GM18507 (cell line): ENCODE results near the gene LZTS2.

Source experiments
- DNase-seq: peaks from one replicate; pipeline ENCODE4 v3.0.0; 2011; ENCODE audit warnings: low read depth; ENCODE audit not compliant: insufficient read length; ENCODE audit errors: extremely low spot score
- FAIRE-seq: peaks from 2 replicates; lab custom pipeline; 2011; peaks lifted over from hg19 to GRCh38; lab: Jason Lieb, UNC

The LZTS2 gene

DNA sequence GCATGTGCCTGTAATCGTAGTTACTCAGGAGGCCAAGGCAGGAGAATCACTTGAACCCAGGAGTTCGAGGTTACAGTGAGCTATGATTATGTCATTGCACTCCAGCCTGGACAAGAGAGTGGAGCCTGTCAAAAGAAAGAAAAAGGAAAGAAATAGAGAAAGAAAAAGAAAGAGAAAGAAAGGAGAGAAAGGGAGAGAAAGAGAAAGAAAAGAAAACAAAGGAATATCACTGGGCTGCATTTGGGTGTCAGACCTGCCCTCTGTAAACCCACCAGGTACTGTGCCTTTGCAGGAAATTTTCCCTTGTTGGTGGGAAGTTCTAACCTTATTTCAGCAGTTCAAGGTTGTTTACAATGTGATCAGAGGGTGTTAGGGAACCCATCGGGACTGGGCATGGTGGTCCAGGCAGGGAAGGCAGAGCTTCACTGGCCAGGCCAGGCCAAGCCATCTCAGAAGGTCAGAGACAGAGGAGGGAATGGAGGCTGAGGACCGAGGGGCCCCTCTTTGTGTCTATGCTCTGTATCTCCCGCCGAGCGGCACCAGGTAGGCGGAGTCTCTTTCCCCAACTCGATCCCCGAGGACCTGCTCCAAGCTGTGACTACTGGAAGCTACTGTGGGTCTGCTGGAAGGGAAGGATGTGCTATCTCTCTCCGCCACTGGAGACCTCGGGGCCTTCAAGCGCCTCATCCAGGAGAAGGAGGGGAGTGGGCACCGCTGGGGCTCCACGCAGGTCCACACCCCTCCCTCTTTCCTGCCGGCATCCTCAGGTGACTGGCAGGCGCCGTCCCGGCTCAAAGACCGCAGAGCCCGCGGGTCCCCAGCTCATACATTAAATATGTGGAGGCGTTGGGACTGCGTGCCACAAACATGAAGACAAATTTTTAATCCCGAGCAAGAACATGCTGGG is 47.0 kb downstream of the LZTS2 start:
- DNase-seq = no peak
- no peak for FAIRE-seq

DNA sequence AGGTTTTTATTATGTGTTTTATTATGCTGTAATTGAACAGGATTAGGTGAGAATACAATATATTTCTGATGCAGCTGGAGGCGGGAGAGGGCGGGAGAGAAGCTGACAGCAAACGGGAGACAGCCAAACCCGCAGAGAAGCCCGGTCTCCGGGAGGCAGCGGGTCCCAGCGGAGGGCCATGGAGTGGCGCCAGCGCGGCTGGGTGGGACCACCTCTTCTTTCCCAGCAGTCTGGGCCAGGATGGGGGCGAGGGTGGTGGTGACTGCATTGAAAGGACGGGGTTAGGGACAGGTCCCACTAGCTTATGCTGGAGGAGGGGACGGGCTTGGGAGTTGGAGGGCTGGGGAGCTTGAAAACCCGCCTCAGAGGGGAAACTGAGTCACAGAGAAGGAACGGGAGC is 47.7 kb downstream of the LZTS2 start:
- DNase-seq (no peak), FAIRE-seq (no peak)

DNA sequence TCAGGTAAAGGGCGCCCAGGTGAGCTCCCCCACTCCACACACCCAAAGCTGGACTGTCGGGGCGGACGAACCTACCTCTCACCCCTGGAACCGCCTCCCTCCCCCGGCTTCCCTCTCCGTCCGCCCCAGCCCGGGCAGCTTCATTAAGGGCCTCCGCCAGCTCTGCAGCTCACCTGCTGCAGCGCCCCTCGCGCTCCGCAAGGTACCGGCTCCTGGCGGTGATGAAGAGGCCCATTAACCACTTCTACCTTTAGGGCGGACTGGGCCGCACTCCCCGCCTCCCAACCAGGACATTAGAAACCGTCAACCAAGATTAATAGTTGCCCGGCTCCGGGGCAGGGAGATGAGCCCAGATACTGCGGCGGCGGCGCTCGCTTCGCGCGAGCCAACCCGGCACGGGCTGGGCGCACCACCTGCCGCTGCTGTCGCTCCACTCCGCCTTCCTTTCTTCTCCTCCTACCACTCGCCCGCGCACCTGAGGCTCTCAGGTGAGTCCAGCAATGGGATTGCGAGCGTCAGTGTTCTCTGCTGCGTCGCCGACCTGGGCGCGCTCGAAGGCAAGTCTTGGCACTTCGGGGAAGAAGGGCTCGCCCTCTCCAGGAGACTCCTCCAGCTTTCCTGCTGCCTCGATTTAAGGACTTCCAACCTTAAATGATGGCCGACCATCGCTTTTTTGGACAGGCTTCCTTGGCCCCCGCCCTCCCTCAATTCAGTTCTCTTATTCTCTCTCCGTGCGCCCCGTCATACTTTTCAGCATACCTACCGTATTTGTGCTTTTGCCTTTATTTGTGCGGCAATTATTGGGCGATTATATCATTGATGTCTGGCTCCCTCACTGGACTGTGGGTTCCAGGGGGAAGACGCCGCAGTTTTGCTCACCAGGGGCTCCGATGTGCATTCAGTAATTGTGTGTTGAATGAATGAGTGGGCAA is 48.6 kb downstream of the LZTS2 start:
- FAIRE-seq (no peak), DNase-seq (no peak)

DNA sequence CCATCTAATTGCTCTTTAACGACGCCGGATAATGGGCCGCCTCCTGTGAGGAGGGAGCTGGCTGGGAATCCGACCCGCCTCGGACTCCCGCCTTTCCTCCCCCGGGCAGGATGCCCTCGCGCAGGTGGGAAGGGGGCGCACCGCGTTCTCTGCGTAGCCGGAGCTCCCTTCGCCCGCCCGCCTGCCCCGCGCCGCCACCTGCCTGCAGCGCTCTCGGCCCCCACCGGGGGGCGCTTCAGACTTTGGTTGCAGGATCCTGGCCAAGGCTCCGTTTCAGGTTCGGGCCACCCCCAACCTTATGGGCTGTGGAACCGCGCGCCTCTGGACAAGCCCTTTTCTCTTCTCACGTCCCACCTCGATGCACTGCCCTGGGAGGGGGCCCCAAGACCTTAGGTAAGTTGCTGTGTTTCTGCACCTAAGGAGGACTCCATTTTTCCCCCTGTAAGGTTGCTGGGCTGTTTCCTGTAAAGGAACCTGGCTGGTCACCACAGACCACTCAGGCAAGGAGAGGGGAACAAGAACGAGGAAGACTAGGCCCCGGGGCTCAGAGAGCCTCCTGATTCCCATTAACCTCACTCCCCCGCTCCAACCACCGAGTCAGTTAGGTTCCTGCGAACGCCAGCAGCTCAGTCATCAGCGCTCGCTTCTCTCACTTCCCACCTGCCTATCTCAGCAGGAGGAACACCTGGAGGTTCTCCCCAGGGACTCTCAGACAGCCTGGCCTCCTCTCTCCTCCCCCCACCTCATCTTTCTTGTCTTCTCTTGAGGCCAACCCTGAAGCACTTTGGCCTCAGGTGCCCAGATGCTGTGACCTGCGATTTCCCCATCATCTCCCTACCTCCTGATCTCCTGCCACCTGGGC is 50.8 kb downstream of the LZTS2 start:
- FAIRE-seq = peak; percentile 72
- peak; percentile 69 for DNase-seq

DNA sequence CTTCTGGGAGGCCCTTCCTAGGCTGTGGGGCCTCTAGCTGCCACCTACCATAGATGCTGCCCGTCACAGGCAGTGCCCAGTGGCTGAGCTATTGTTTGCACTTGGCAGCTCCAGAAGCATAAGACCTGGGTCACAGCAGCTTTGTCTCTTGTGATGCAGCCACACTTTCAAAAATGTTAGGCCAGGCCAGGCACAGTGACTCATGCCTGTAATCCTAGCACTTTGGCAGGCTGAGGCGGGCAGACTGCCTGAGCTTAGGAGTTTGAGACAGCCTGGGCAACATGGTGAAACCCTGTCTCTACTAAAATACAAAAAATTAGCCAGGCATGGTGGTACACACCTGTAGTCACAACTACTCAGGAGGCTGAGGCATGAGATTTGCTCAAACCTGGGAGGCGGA is 52.7 kb downstream of the LZTS2 start:
- FAIRE-seq (no peak), DNase-seq (no peak)

DNA sequence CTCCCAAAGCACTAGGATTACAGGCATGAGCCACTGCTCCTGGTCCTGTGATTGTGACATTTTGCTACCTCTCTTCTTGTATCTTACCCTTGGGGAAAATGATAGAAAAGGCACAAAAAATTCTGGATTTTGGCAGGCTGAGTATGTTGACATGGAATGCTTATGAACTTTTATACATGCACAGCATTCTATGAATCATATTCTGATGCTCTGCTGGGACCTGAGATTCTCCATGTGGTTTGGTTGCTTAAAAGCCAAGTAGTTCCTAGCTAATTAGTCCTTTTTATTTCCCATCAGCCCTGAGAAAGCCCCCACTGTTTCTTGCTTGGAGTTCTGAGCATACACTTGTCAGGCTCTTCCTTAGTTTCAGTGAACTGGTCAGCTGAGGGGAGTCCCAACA is 53.9 kb downstream of the LZTS2 start:
- FAIRE-seq (no peak), DNase-seq (no peak)

DNA sequence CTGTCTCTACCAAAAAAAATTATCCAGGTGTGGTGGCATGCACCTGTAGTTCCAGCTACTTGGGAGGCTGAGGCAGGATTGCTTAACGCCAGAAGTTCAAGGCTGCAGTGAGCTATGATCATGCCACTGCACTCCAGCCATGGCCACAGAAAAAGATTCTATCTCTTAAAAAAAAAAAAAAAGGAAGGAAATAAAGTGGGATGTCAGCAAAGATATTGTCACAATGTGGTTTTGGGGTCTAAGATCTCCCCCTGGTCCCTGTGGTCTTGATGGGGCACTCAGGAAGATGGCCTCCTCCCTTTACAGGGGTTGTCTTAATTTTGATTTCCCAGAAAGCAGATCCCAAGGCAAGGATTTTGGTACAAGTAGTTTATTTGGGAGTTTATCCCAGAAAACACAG is 54.7 kb downstream of the LZTS2 start:
- DNase-seq (no peak), FAIRE-seq (no peak)

DNA sequence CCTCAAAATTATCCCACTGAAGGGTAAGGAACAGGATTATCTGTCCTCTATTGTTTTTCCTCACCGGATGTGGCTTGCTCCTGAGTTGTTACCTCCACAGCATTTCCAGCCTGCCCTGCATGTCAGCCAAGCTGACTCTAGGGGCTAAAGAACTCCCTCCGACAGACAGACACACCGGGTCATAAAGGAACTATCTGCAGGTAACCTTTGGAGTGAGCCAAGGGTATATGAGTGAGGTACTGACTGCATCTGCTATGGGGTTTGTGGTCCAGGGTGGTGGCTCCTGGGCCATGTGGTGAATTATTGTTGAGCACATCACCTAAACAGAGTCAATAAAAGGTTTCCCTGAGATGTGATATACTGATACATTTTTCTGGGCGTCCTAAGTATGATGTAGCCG is 55.3 kb downstream of the LZTS2 start:
- FAIRE-seq (no peak), DNase-seq (no peak)

DNA sequence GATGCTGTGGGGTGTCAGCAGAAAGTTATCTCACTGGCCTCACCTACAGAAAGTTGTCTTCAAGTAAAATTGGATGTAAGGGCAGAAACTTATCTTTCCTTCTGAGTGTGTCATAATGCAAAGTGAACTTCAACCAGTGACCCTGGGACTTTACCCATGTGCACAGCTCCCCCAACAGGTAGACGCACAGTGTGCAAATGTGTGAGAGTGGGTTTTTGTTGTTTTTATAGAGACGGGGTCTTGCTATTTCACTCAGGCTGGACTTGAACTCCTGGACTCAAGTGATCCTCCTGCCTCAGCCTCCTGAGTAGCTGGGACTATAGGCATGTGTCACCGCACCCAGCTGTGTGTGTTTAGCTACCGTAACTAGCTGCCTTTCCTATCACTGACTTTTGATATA is 55.8 kb downstream of the LZTS2 start:
- FAIRE-seq (no peak), DNase-seq (no peak)

DNA sequence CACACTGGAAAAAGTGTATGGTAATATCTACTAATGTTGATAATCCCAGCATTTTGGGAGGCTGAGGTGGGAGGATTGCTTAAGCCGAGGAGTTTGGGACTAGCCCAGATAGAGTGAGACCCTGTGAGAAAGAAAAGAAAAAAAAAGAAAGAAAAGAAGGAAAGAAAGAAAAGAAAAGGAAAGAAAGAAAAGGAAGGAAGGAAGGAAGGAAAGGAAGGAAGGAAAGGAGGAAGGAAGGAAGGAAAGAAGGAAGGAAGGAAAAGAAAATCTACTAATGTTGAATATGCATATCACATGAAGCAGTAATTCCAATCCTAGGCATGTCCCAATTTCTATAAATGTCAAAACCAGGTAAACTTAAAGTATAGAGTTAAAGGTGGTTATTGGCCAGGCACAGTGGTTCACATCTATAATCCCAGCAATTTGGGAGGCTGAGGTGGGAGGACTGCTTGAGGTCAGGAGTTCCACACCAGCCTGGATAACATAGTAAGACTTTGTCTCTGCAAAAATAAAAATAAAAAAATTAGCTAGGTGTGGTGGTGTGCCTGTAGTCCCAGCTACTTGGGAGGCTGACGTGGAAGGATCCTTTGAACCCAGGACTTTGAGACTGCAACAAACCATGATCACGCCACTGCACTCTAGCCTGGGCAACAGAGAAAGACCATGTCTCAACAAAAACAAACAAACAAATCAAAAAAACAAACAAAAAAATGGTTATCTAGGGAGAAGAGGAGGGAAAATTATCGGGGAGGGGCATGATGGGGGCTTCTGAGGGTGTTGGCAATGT is 57.0 kb downstream of the LZTS2 start:
- DNase-seq (no peak), FAIRE-seq (no peak)
